ENCODE data around the gene VEZF1.

- TF ChIP-seq CTCF (IDR thresholded peaks at IDR 0.05) (no peak), POLR2A (IDR thresholded peaks at IDR 0.05) (no peak), POLR2AphosphoS5 (IDR thresholded peaks at IDR 0.05) (no peak)
These were observed 24.9 kb downstream of the VEZF1 start for GRCh38 chr17:57963149-57963511.
